LHCN-M2 (cell line): ENCODE measurements around the gene ALPP. TPM values are rescaled to one million over a fixed set of nuclear protein-coding genes. Genes with fewer than 3 reads are reported as not detected.

Source experiments
- DNase-seq: peaks from one replicate; pipeline ENCODE4 v3.0.0-alpha.2; 2012; ENCODE audit warnings: low read depth
- total RNA-seq: library from RNA; depleted of rRNA; stranded (reverse); fragments of >200 nt; gene quantifications from 2 replicates; pipeline ENCODE4 v1.2.3, GENCODE V29; 2014

The ALPP gene
- total RNA-seq, 1 experiment from 2014 or later, result not detected

GRCh38 chr2:232340171-232340935 is 38.2 kb upstream of the ALPP start:
- no peak for DNase-seq

GRCh38 chr2:232341061-232341738 is 37.4 kb upstream of the ALPP start:
- no peak for DNase-seq

GRCh38 chr2:232341739-232342126 is 36.8 kb upstream of the ALPP start:
- no peak for DNase-seq

DNA sequence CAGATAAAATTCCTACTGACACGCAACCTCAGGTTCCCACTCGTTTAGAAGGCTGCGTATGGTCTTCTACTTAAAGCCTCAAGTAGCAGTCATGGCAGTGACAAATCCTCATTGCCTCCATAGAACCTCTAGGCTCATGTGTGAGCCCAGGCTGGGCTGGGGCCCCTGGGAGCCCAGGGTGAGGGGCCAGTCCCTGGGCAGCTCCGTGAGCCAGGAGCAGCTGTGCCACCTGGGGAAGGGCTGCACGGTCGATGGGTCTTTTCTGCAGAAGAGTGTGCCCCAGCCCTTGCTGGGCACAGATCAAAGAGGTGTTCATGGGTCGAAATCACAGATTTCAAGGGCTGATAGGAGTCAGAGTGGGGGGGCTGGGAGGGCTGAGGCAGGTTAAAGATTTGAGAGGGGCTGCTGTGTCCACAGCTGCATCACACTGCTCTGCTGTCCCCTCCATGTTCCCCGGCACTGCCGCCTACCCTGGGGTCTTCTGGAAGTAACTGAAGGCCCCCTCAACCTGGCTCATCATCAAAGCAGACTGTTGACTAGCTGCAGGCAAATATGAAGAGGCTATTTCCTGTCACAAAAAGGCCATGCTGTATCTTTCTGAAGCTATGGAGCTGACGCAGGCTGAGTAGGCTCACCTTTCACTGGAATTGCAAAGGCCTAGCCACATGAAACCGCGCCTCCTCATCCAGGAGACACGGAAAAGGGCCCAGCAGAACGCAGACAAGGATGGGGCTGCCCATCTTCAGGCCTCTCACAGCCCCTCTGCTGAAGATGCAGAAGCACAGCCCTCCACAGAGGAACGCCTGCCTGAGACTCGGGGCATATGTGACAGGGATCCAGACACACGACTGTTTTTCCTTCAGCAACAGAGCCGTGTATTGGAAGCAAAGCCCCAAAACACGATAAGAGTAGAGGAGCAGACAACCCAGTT is 35.7 kb upstream of the ALPP start:
- no peak for DNase-seq

GRCh38 chr2:232343821-232344220 is 34.7 kb upstream of the ALPP start:
- DNase-seq, result no peak

DNA sequence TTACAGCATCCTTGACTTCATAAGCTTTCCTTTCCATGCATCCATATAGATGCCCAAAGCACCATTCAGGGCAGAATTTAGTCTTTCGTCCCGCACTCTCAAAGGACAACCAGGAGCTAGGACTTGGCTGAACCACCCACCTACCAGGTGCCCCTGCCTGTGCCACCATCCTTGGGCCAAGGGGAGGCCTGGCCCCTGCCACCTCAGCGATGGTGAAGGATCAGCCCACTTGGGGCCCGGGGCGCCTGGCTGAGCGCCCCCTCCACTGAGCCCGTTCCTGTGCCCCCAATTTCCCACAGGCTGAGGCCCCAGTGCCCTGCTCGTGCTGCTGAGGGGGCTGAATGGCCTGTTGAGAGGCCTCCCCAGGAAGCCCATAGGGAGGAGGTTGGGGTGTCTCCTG is 33.3 kb upstream of the ALPP start:
- no peak for DNase-seq

GRCh38 chr2:232347369-232347768 is 31.2 kb upstream of the ALPP start:
- no peak for DNase-seq

GRCh38 chr2:232348936-232349335 is 29.6 kb upstream of the ALPP start:
- DNase-seq, result no peak

DNA sequence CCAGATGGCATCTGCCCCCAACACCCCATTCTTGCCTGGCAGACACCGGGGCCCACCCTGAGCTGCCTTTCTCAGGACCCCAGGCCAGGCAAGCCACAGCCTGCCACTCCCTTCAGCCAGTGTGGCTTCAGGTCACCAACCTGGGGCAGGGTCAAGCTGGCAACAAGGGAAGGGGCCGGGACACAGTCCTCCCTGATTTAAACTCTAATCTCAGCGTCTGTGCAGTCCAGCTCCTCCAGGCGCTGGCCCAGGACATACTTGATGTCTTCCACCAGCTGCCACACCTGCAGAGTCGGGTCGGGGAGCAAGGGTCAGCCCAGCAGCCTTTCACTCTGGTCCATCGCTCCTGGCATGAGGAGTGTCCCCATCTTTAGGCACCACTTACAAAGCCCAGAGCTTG is 29.0 kb upstream of the ALPP start:
- DNase-seq, result no peak

GRCh38 chr2:232349946-232350635 is 28.5 kb upstream of the ALPP start:
- peak; percentile 21 for DNase-seq

DNA sequence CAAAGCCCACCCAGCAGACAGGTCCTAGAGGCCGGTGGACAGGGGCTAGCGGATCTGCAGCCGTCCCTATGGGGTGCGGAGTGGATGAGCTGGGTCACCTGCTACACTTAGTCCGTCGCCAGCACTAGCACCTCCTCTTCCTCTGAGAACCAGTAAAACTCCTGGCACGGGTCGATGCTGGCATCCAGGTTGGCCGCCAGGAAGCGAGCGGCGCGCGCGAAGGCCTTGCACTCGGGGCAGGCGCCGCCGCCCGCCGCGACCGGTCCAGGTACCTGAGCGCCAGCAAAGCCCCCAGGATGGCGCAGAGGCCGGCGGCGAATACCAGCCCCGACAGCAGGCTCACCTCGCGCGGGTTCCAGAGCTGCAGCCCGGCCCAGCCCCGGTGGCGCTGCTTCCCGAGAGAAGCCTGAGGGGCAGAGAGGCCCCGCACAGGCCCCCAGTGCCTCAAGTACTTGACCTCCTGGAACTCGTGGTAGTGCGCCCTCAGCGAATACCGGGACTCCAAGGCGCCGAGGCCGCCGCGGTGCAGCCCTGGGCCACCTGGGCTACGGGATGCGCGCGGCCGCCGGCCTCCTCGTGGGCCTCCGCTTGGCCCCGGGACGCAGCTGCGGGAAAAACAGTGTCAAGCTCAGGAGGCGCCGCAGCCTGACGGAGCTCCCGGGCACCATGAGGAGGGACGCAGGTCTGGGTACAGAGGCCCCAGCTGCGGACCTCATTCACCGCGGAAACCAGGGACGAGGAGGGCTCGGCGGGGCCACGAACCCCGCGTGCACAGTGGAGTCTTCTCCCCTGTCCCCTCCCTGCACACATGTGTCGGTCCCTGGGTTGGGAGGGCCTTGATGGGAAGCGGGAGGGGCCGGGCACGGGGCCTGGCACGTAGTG is 27.5 kb upstream of the ALPP start:
- DNase-seq, result no peak

GRCh38 chr2:232351686-232352510 is 26.7 kb upstream of the ALPP start:
- DNase-seq, result no peak

DNA sequence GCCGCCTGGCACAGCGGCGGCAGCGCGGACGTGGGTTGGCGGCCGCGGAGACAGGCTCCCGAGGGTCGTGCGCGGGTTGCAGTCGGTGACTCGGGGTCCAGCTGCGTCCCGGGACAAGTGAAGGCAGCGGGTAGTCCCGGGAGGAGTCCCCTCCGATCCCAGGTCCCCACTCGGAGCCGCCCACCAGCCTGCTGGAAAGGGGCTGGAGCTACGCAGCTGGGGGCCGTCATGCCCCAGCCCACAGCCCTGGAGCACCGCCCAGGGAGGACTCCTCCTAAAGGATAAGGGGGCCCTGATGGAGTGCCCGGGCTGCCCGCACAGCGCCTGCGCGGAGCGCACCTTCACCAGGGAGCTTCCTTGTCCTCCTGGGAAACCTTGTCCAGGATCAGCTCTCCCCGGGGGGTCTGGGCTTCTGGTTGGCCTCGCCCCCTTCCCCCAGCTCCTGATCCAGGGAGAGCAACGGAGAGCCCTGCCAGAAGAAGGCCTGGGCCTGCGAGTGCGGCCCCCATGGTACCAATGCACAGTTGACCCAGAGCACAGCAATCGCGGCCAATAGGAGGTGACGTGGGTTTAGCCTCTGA is 25.9 kb upstream of the ALPP start:
- DNase-seq, result no peak

- no peak for DNase-seq
Observed at GRCh38 chr2:232353096-232353495, 25.5 kb upstream of the ALPP start.

GRCh38 chr2:232353660-232354059 is 24.9 kb upstream of the ALPP start:
- DNase-seq, result no peak

DNA sequence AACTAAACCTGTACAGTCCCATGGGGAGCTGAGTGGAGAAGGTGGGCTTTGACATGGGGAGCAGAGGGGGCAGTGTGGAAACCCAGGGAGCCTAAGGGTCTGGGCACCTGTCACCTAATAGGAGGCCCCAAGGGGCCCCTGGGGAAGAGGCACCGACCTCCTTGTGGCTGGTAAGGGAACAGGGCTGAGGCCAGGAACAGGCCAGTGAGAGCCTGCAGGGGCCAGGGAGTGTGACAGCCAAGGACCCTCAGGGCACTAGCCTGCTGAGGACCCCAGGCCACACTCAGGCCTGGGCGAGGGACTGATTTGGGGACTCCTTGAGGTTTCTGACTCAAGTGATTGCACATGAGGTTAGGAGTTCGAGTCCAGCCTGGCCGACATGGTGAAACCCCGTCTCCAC is 24.5 kb upstream of the ALPP start:
- no peak for DNase-seq

DNA sequence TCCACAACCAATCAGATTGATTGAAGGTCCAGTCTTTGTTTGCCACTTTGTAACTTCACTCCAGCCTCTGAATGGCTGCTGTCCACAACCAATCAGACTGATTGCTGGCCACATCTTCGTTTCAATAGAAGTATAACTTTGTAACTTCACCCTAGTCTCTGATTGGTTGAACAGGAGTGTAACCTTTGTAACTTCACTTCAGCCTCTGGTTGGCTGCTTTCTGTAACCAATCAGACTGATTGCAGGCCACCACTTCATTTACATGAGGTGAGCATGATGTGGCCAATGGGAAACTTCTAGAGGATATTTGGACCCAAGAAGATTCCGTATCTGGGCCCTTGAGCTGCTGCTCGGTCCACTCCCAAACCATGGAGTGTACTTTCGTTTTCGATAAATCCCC is 16.9 kb upstream of the ALPP start:
- no peak for DNase-seq

GRCh38 chr2:232362174-232362900 is 16.2 kb upstream of the ALPP start:
- DNase-seq, result no peak
